GM12878 (cell line): Measurements from ENCODE around the gene PSMD10. TPM values are rescaled to one million over a fixed set of nuclear protein-coding genes. Genes with fewer than 3 reads are reported as not detected.

Experiments
- ATAC-seq: fragments of 200-7000 bp; cut with Tn5 transposase; 3 replicates; pipeline ENCODE4 v1.9.1; 2020; ENCODE audit warnings: mild to moderate bottlenecking, moderate library complexity
- BruUV-seq: library from RNA; stranded (reverse); fragments of 400-500 nt; replicated peaks from 2 replicates; lab custom pipeline; 2021; lab: Mats Ljungman, UMichigan
- CTCF ChIA-PET: fragments of 300-600 bp; sonication (Branson Sonifier 250); formaldehyde crosslinking; extraction: SDS; loops from one replicate; lab custom pipeline; 2021; ENCODE audit warnings: inconsistent platforms; lab: Yijun Ruan, JAX
- POLR2A ChIA-PET: fragments of 350-600 bp; formaldehyde crosslinking; extraction: SDS; loops from one replicate; lab custom pipeline; 2021; ENCODE audit warnings: inconsistent platforms; lab: Charles Lee
- RAD21 ChIA-PET: fragments of 300-600 bp; sonication (Branson Sonifier 250); formaldehyde crosslinking; loops from one replicate; lab custom pipeline; 2023; ENCODE audit warnings: antibody characterized with exemption; ENCODE audit not compliant: unreplicated experiment; lab: Charles Lee
- SMC1A ChIA-PET: fragments of 300-600 bp; sonication (Branson Sonifier 250); formaldehyde crosslinking; loops from one replicate; lab custom pipeline; 2023; ENCODE audit not compliant: unreplicated experiment, uncharacterized antibody; lab: Charles Lee
- DNase-seq: peaks from one replicate; pipeline ENCODE4 v3.0.0-alpha.2; 2011; ENCODE audit warnings: low read depth, low spot score
- FAIRE-seq: peaks from 3 replicates; lab custom pipeline; 2011; peaks lifted over from hg19 to GRCh38; lab: Jason Lieb, UNC
- H2AFZ ChIP-seq: 2 replicates; pipeline ENCODE4 v1.6.0; 2011; ENCODE audit warnings: low read depth, low read length, control low read depth; ENCODE audit not compliant: control insufficient read depth
- H3K27ac ChIP-seq: 2 replicates; pipeline ENCODE4 v1.5.1; 2011; ENCODE audit warnings: control low read depth; ENCODE audit not compliant: control insufficient read depth, insufficient read depth
- H3K27me3 ChIP-seq, 2 experiments: replicated peaks in 1 of 2; 2 replicates each; pipeline versions ENCODE4 v1.6.0 to v1.6.1; 2011; ENCODE audit warnings: low read length in 1 of 2; ENCODE audit not compliant: control insufficient read depth in 2 of 2, insufficient read depth in 2 of 2
- H3K36me3 ChIP-seq, 2 experiments: 2 replicates each; pipeline ENCODE4 v1.5.1; 2011; ENCODE audit warnings: low read length in 1 of 2; ENCODE audit not compliant: control insufficient read depth in 2 of 2, insufficient read depth in 2 of 2
- H3K4me1 ChIP-seq: 2 replicates; pipeline ENCODE4 v1.6.1; 2011; ENCODE audit warnings: mild to moderate bottlenecking, low read length, moderate library complexity, mixed read lengths; ENCODE audit not compliant: control insufficient read depth, insufficient read depth
- H3K4me2 ChIP-seq: 2 replicates; pipeline ENCODE4 v1.6.0; 2011; ENCODE audit warnings: control low read depth; ENCODE audit not compliant: control insufficient read depth, insufficient read depth
- H3K4me3 ChIP-seq: fragments of 200-600 bp; sonication (generic); 2 replicates; pipeline ENCODE4 v1.5.1; 2016
- H3K79me2 ChIP-seq: 2 replicates; pipeline ENCODE4 v1.6.0; 2011; ENCODE audit warnings: low read length; ENCODE audit not compliant: control insufficient read depth, insufficient read depth
- H3K9ac ChIP-seq: 2 replicates; pipeline ENCODE4 v1.8.0; 2011; ENCODE audit warnings: low read length, control low read depth, mixed read lengths; ENCODE audit not compliant: control insufficient read depth, insufficient read depth
- H3K9me3 ChIP-seq: replicated peaks from 3 replicates; pipeline ENCODE4 v1.5.1; 2011; ENCODE audit warnings: mild to moderate bottlenecking, low read length; ENCODE audit not compliant: control insufficient read depth, insufficient read depth
- H4K20me1 ChIP-seq: 2 replicates; pipeline ENCODE4 v1.6.0; 2011; ENCODE audit not compliant: control insufficient read depth, insufficient read depth
- CBFB ChIP-seq: IDR thresholded peaks from 2 replicates; pipeline ENCODE4 v1.6.1; 2016; ENCODE audit warnings: antibody characterized with exemption, low read depth
- CHD1 ChIP-seq: IDR thresholded peaks from 2 replicates; pipeline ENCODE4 v1.6.1; 2012; ENCODE audit warnings: low read depth, low read length, improper control_type of control experiment
- EED ChIP-seq: sonication (generic); IDR thresholded peaks from 2 replicates; pipeline ENCODE4 v1.6.1; 2016; ENCODE audit warnings: antibody characterized with exemption, low read depth
- ETV6 ChIP-seq, 2 experiments: fragments of 450-650 bp in 1 of 2; IDR thresholded peaks in 1 of 2; conservative IDR thresholded peaks in 1 of 2; 2 replicates each; pipeline ENCODE4 v1.6.1; 2014; ENCODE audit warnings: antibody characterized with exemption in 1 of 2, borderline replicate concordance in 1 of 2, low read depth in 1 of 2, mild to moderate bottlenecking in 1 of 2, moderate library complexity in 1 of 2
- JUNB ChIP-seq: IDR thresholded peaks from 2 replicates; pipeline ENCODE4 v1.6.1; 2016; ENCODE audit warnings: antibody characterized with exemption, mild to moderate bottlenecking
- NFIC ChIP-seq: IDR thresholded peaks from 2 replicates; pipeline ENCODE4 v1.6.1; 2012; ENCODE audit warnings: low read depth, mild to moderate bottlenecking, inconsistent platforms, low read length, moderate library complexity
- RUNX3 ChIP-seq: IDR thresholded peaks from 2 replicates; pipeline ENCODE4 v1.6.1; 2012; ENCODE audit warnings: low read length, inconsistent platforms
- SRF ChIP-seq, 2 experiments: IDR thresholded peaks; 2 replicates each; pipeline ENCODE4 v1.6.1; 2011; ENCODE audit warnings: low read depth in 2 of 2, low read length in 2 of 2, mild to moderate bottlenecking in 1 of 2, moderate library complexity in 1 of 2
- ZBTB4 ChIP-seq: fragments of 450-650 bp; formaldehyde crosslinking; IDR thresholded peaks from 2 replicates; pipeline ENCODE4 v1.4.0; 2022; ENCODE audit warnings: mild to moderate bottlenecking, moderate library complexity
- in situ Hi-C: fragments of 300-500 bp; cut with MboI; formaldehyde crosslinking; loops from 9 replicates; pipeline ENCODE4 v1.14.3; 2018; ENCODE audit warnings: mixed read lengths
- intact Hi-C: fragments of 100-400 bp; cut with micrococcal nuclease; formaldehyde crosslinking; loops from one replicate; pipeline ENCODE4 v1.14.2; 2022; ENCODE audit not compliant: unreplicated experiment
- polyA plus RNA-seq, 11 experiments: library from polyadenylated mRNA; depleted of rRNA in 4 of 11; unstranded in 6 of 11; stranded (reverse) in 5 of 11; fragments of >200 nt; fragmentation: Nextera tagmentation in 4 of 11; fragmentation: Illumina TruSeq in 1 of 11; extraction: Ambion mirVana in 4 of 11; extraction: Trizol in 1 of 11; gene quantifications; 1 replicate in 1 of 11; 2 replicates in 10 of 11; pipeline versions ENCODE4 v1.2.1 to v1.2.3, GENCODE V29; 2011 to 2016; ENCODE audit warnings: inconsistent platforms in 2 of 11, missing spikeins in 2 of 11, low read depth in 1 of 11
- total RNA-seq, 4 experiments: library from RNA; depleted of rRNA in 3 of 4; stranded (reverse); fragments of >200 nt in 3 of 4; fragmentation: Illumina TruSeq in 1 of 4; extraction: Trizol in 1 of 4; gene quantifications; 2 replicates each; pipeline versions ENCODE4 v1.2.1 to v1.2.3, GENCODE V29; 2013 to 2021

Gene PSMD10
- total and polyA plus RNA-seq, 10 of the 15 experiments (the other 5 are each of a cell fraction or from before 2014, with no cell fraction given) = 46.9 to 152 (median 75.4) TPM

GRCh38 chrX:108053218-108053617 lies 38.1 kb downstream of the PSMD10 start:
- TF ChIP-seq RUNX3 (peak; percentile 62; the same call in 1 of the 2 replicates), SRF (IDR thresholded peaks at IDR 0.05; ENCODE audit: low read depth in 2 of 2, low read length in 2 of 2) (no peak), JUNB (peak; percentile 46; the same call in 1 of the 2 replicates), ETV6 (conservative IDR thresholded peaks at IDR 0.05 in 1 of 2, IDR thresholded peaks at IDR 0.05 in 1 of 2; ENCODE audit: borderline replicate concordance in 1 of 2, low read depth in 1 of 2) (no peak), NFIC (0 out of 2 replicates have a peak, but pooled peaks have one; percentile 22), ZBTB4 (CRISPR knock-in tag) (no peak), EED (no peak), CHD1 (no peak), CBFB (no peak)
- no peaks in the 10 kb centered on the region for H3K9me3 ChIP-seq
- no peaks in the 10 kb centered on the region for H4K20me1 ChIP-seq
- H3K4me1 ChIP-seq = no peaks in the 10 kb centered on the region
- CTCF ChIA-PET = interaction anchor here (0.8 kb wide), 1 partner anchor 32 kb away, joined by 3 read pairs; no protein-coding TSS in a partner anchor
- no peaks in the 10 kb centered on the region for H3K27me3 ChIP-seq
- no peak overlapping the region for H3K27ac ChIP-seq
- no peak overlapping the region for H3K4me2 ChIP-seq
- H2AFZ ChIP-seq = no peak overlapping the region
- no peak overlapping the region for H3K9ac ChIP-seq
- H3K79me2 ChIP-seq = no peaks in the 10 kb centered on the region
- intact Hi-C loops (no loop called here), in situ Hi-C loops (no loop called here)
- RAD21 ChIA-PET = no interaction called here
- FAIRE-seq (no peak), ATAC-seq (no peak), DNase-seq (no peak)
- POLR2A ChIA-PET = no interaction called here
- H3K36me3 ChIP-seq = no peaks in the 10 kb centered on the region
- H3K4me3 ChIP-seq = no peak overlapping the region
- SMC1A ChIA-PET = no interaction called here
- no TSS peak for BruUV-seq
